HG02623 (cell line): ENCODE data around the gene RGL2.
A peak's percentile ranks its signal among the peaks of the same experiment; 100 is the strongest.
"Not testable (repeated sequence)": the region's sequence is repeated elsewhere in the genome, so short reads cannot be mapped to it uniquely, and the experiment has no call there.

Experiments used
- ATAC-seq: cut with Tn5 transposase; IDR thresholded peaks from one replicate; pipeline ENCODE4 v1.9.1; 2021; ENCODE audit warnings: moderate library complexity; ENCODE audit not compliant: unreplicated experiment

Gene RGL2

GRCh38 chr6:33294086-33294823 lies 4.5 kb downstream of the RGL2 start:
- ATAC-seq = no peak

- no peak for ATAC-seq
These were observed 5.6 kb downstream of the RGL2 start for GRCh38 chr6:33292996-33293682.

- no peak for ATAC-seq
These were observed 8.3 kb downstream of the RGL2 start for GRCh38 chr6:33290459-33290858.

- no peak for ATAC-seq
These were observed 8.9 kb downstream of the RGL2 start for GRCh38 chr6:33289784-33290315.

GRCh38 chr6:33288921-33289783 lies 9.6 kb downstream of the RGL2 start, which contains the start of the genes PFDN6 and WDR46:
PFDN6 (plus strand) TSS chr6:33289601; CDS start chr6:33289857, 256 bp downstream.
WDR46 (minus strand) TSS chr6:33289239; CDS start chr6:33289170, 69 bp downstream.
- ATAC-seq = peak; percentile 85

GRCh38 chr6:33288141-33288920 lies 10.4 kb downstream of the RGL2 start:
- no peak for ATAC-seq

GRCh38 chr6:33286946-33287914 lies 11.5 kb downstream of the RGL2 start:
- ATAC-seq = no peak

- ATAC-seq = not testable (repeated sequence)
These were observed 13.5 kb downstream of the RGL2 start for GRCh38 chr6:33285214-33285613.

- no peak for ATAC-seq
These were observed 18.2 kb downstream of the RGL2 start for GRCh38 chr6:33280539-33280938.

- no peak for ATAC-seq
These were observed 18.7 kb downstream of the RGL2 start for GRCh38 chr6:33279971-33280511.

- no peak for ATAC-seq
These were observed 19.5 kb downstream of the RGL2 start for GRCh38 chr6:33279257-33279695.

GRCh38 chr6:33278810-33279209 lies 19.9 kb downstream of the RGL2 start:
- ATAC-seq = no peak

- ATAC-seq = no peak
These were observed 20.4 kb downstream of the RGL2 start for GRCh38 chr6:33278392-33278741.

GRCh38 chr6:33277663-33278391 lies 20.9 kb downstream of the RGL2 start:
- ATAC-seq = no peak

GRCh38 chr6:33276864-33277662 lies 21.7 kb downstream of the RGL2 start, which contains the start of gene B3GALT4:
B3GALT4 (plus strand) TSS chr6:33277123; CDS start chr6:33277420, 297 bp downstream.
- ATAC-seq = peak; percentile 48

- ATAC-seq = no peak
These were observed 22.2 kb downstream of the RGL2 start for GRCh38 chr6:33276581-33276863.

GRCh38 chr6:33275795-33276580 lies 22.8 kb downstream of the RGL2 start:
- not testable (repeated sequence) for ATAC-seq
